Stimulated activated CD8-positive, alpha-beta memory T cell treated with anti-CD3 and anti-CD28 coated beads, Interleukin-7, amount 100 ng/mL, for 4 hours (primary cell): ENCODE data around the gene CXXC4.
A peak's percentile ranks its signal among the peaks of the same experiment; 100 is the strongest.

Source experiments
- DNase-seq, 2 donors: peaks; one replicate each; pipeline ENCODE4 v3.0.0-alpha.2; 2020; ENCODE audit warnings: low read depth in 2 of 2

The CXXC4 gene

DNA sequence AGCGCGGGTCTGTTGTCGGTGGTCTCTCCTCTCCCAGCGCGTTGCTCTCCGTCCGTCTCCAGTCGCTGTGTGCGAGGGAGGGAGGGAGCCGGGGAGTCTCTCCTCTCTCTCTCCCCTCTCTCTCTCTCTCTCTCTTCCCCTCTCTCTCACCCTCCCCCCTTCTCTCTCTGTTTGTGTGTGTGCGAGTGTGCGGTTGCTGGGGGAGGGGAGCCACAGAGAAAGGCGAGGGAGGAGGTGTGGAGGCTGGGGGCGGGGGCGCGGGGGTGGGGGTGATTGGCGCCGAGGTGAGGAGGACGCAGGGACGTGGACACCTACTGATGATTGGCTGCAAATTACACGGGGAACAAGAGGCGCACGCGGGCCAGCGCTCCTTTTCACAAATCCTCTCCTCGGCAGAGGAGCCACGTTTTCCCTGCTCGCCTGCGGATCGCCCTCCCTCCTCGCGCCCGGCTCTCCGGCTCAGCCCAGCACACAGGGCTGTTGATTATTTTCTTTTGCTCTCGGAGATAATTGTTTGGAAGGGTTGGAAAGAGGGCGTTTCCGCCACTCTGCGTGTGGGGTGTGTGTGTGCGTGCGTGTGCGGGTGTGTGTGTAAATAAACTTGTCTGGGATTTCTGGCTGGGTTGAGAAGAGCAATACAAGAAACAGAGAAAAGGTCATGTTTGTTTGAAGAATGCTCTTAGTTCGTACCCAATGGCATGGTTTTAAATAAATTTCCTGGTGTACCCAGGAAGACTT lies at the start of gene CXXC4:
Gene CXXC4 (minus strand): TSS at position 73 of the 738 bp plus-strand sequence. CDS start 3,092 bp downstream, outside the sequence.
- DNase-seq: peak in 1 of 2 donors; percentile 14

DNA sequence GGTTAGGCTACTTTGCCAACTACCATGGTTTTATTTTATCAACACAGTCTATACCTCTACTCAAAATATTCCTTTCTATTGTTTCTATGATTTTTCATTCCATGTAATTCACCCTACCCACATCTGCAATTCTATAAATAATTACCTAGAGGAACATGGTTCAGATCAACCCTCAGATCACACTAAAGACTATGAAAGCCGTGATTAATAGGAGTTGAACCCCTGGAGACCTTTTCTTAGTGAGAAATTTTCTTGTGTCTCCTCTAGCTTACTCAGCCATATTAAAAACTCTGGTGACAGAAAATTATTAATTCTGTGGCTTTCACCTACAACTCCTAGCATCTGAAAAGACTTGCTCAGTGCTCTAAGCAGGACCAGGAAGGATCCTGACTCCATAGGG lies 38.5 kb upstream of the CXXC4 start:
- no peak for DNase-seq

DNA sequence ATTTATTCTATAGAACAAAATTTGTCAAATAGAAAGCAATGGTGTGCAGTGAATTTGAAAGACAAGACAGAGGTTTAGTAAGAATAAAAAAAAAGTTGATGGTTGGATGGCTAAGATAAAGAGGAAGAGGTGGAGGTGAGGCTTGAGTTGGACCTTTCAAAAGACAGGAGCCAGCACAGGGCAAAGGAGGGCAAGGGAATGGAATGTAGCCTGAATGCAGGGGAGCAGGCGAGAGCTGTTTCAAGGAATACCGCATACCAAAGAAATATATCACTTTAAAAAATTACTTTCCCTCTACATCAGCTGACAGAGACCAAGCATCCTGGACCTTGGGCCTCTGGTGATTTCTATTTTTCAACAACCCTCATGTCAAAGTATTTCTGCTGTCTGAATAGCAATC lies 38.0 kb upstream of the CXXC4 start:
- no peak for DNase-seq

DNA sequence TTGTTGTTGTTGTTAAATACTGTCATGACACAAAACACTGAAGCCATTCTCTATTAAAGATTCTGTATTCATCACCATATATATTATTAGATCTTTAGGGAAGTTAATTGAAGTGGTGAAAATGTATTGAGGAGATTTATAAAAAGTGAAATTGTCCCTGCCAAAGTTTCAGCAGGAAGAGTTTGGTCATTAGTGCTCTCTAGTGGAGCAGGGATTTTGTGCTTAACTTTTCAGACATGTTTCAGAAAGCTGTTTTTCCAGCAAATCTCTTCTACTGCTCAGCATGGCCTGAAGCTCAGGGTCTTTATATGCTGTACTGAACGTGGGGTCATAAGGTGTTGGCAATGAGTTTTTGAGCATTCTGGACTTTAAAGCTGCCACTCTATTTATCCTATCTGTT lies 36.7 kb upstream of the CXXC4 start:
- DNase-seq: no peak

DNA sequence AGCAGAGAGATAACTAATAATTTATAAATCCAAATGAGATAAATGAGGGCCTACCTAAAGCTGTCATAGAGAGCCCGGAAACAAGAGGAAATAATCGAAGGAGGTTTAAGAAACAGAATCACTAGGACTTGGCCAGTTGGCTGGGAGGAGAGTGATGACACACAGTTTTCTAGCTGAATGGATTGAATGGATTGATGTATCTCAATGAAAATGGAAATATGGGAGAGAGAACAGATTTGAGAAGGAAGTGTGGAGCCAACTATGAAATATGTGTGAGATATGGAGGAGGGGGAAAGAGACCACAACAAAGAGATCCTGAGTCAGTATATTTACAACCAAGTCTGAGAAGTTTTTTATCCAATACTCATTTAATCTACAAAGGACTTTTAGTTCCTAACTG lies 35.7 kb upstream of the CXXC4 start:
- DNase-seq: no peak

DNA sequence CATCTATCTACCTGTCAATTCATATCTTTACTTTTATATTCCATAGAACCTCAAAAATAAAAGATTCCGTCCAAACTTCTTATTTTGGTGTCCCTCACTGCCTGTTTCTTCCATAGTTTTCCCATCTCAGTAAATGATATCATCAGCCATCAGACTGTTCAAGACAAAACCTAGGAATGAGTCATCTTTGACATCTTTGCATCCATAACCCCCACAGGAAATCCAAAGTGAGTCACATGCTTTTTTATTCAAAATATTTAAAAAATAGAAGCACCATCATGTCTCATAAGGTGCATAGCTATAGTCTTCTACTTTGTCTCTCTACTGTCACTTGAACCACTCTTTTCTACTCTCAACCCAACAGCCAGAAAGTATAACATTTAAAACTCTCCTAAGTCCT lies 29.9 kb upstream of the CXXC4 start:
- DNase-seq: no peak

DNA sequence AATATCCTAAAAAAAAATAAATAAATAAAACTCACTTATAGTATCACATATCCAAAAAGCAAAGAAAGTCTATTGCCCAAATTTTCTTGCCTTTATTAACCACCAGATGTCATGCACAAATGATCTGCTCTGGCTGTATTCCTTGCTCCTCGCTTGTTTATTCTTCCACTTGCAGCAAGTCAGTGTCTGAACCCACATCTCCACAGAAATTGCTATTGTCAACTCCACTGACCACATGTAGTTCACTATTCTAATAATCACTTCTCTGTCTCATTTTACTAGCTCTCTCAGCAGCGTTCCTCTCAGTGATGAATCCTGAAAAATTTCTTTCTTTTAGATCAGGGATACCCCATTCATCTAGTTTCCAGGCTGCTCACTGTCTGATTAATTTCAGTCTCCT lies 29.3 kb upstream of the CXXC4 start:
- no peak for DNase-seq

DNA sequence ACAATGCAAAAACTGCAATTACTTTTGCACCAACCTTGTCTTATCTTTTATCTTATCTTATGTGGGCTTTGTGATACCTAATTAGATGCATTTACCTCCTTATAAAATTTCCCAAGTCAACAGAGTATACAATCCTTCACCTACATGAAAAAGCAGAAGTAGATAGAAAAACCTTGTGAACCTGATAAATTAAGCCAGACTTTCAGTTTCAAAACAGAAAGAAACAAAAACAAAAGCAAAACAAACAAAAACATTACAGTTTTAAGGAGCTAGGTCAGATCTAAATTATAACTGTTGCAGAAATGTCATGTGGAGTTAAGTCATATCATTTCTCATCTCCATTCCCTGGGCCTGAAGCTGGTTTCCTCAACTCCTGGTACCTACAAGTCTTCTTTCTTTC lies 24.9 kb upstream of the CXXC4 start:
- no peak for DNase-seq

DNA sequence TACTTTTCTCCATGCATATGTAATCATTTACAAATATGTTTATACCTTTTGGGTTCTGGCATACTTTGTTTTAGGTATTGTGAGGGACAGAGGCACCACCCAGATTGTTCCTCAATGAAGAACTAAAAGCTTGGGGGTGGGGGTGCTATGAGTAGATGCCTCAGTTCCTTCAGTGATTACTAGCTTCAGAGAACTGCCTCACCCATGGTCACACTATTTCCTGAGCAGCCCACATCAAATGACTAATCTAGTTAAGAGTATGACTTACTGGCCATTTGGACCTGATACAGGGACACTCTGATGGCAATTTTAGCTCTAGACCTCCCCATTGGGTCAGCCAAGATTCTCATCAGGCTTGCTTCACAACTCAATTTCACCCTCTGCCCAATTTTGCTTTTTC lies 22.2 kb upstream of the CXXC4 start:
- DNase-seq: no peak

DNA sequence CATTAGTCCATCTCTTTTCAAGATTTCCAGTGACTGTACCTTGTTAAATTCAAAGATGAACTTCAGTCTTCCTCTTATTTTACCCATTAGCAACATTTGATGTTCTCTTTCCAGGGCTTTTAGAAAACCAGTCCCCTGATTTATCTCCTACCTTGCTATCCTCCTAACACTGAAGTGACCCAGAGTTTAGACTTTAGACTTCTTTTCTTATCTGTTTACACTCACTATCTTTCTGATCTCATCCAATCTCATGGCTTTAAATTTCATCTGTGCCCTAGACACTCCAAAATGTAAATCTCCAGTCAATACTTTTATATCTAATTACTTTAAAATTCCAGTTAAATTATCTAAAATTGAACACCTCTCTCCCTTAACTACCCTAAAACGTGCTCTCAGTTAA lies 13.5 kb upstream of the CXXC4 start:
- DNase-seq: no peak

DNA sequence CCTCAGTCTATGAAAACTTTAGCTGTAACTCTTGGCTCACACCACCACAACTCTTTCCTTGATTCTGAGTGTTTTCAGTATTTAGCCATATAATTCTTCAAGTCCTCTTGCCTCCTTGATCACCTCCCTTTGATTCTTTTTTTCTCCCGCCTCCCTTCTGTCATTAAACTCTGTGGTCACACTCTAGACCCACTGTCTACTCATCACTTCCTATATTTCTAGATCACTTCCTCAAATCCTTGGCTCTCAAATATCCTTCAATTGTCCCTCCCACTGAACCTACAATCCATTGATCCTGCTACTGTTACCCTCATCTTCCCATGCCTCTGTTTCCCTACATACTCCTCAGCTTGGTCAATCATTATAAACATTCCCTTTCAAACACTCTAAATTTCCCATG lies 12.4 kb upstream of the CXXC4 start:
- DNase-seq: no peak

DNA sequence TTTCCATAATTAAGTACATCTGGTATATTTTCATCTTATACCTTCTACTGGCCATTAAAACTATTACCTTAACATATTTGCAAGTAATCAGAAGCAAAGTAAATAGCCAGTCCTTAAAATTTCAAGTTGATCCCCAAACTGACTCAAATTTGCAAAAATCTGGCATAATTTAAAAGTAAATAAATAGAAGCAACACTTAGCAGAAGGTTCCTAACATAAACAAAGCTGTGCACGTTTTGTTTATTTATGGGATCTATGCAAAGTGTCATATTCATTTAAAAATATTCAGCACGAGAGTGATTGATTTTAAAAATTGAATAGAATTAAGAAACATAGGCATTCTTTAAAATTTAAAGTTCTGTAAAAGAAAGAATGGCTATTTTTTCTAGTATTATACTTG lies 9.8 kb upstream of the CXXC4 start:
- no peak for DNase-seq

DNA sequence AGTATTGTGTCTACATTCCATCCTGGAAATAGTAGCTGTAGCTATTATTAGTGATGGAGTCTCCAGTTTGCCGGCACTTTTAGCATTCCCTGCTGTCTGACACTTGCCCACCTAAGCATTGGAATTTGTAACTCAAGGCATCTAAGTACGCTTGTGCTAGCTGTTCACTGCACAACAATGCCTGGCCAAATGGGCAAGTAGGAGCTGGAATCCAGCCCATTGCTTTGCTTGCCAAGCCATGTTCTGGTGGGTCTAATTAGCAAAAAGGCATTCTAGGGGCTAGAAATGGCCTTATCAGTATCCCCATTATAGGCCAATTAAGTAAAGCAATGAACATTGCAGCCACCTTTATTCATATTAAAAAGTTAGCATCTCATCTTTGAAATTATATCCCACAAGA lies 7.8 kb upstream of the CXXC4 start:
- no peak for DNase-seq

DNA sequence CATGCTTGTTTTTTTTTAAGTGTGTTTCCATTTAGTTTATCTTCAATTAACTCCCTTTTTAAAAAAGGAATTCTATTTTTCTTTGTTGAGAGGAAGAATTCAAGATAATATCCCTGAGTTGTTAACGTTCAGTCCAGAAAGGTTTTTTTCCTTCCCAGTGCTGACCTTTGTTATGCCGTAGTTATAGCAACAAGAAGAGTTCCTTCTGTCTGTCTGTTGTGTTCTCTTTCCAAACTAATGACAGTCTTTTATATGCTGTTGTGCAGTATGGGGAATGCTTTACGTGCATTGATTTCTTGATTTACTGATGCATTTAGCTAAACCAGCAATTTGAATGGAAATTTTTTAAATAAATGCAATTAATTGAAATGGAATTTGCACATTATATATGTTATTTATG lies 6.6 kb upstream of the CXXC4 start:
- no peak for DNase-seq

DNA sequence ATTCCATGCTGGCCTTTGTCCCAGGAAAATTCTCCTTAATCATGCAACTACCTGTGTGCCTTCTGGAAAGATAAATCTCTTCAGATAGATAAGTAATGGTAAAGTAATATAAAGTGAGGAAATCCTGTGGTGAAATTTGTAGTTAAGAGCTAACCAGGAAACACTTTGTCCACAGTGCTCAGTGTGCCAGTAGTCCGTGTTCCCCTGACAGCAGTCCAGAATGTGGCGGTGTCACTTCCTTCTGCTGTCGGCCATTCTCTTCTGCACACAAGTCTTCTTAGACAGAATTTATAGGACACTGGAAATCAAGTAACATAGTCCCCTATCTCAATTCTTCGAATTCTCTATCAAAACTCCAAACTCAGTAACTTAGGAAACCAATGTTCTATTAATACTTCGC lies 5.7 kb upstream of the CXXC4 start:
- DNase-seq: no peak

DNA sequence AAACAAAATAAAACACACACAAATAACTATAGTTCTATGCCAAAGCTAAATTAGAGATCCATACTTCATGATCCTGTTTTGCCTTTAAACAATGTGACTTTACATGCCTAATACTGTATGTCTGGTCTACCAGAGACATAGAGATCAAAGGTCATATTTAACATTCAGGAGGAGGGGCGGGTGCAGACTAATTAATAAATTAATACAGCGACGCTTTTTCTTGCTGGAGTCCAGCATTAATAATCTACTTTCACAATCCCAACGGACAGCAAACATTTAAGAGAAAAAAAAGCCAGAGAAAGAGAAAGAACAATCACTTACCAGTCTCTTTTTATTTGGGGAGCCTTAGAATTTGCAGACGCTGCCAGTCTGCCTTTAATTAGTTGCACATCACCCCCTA lies 509 bp downstream of the CXXC4 start:
- no peak for DNase-seq

DNA sequence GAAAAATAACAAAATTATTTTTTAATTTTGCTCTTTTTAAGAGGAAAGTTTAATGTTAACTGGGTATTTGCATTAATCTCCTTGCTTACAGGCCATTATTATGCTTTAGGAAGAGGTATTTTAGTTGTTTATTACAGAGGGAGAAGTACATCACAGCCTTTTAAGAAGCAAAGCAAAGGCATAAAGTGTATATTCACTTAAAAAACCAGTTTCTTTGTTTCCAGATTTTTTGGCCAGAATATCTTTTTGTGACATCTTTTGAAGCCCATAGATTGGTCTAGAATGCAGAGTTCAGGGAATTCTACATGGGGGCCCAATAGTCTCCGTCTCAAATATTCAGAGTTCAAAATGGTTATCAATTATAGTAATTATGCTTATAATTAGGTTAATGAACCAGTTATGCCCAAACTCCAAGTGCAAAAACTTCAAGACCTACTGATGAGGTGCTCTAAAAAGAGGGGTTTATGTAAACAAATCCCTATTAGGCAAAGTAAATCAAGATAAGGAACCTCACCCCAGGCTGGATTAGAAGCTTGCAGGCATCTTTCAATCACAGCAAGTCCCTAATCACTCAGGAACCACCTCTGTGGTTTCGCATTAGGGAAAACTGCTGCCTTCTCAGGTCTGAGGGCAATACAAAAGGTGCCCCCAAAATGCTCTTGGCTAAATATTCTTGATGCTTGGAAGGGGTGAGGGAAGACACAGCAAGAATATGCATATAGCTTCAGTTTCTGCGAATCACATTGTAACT lies 1.4 kb downstream of the CXXC4 start:
- no peak for DNase-seq

DNA sequence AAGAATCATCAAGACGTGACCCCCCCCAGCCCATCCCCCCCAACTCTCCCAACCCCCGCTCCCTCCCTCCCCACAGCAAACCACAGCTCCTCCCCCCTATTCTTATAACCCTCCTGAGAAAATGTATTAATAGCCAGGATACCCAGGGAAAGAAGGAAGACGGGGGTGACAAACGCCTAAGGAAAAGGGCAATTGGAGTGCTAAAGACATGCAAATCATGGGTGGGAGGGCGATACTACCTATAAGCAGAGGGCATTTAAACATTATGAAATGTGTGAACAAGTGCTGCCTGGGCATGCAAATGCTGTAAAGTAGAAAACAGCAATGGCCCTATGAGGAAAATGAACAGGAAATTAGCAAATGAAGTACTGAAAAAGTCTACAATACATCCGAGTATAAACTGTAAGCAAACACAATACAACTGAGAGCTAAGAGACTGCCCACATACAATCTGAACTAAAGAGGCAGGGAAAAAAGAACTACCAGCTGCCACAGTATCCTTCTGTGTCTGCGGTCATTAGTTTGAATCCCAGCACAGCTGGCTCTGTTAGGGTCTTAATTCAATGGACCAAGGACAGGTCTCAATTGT lies 2.4 kb downstream of the CXXC4 start:
- no peak for DNase-seq

DNA sequence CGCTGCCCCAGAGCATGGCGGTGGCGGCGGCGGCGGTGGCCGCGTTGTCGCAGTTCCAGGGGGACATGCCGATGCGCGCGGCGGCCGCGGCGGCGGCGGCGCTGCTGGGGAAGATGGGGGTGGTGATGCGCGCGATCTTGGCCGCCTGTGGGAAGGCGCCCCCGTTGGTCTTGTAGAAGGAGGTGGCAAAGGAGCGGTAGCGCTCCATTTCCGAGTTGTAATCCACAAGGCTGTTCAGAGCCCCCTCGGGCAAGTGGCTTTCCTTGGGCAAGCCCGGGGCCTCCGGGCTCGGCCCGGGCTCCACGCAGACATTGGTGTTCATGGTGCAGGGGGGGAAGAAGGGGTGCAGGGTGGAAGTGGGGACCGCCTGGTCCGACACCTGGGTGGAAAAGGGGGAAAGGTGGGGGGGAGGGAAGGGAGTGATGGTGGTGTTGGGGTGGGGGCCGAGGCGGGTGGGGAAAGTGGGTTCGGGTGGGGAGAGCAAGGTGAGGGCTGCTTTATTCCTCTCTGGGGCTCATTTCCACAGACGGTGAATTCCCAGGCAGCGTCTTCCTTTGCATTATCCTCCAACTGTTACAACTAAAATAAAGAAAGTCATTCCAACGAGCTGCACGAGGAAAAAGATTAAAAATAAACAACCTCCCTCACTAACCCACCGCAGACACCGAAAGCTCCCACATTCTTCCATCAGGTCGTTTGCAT lies 3.1 kb downstream of the CXXC4 start:
- DNase-seq: peak in 1 of 2 donors; percentile 46

DNA sequence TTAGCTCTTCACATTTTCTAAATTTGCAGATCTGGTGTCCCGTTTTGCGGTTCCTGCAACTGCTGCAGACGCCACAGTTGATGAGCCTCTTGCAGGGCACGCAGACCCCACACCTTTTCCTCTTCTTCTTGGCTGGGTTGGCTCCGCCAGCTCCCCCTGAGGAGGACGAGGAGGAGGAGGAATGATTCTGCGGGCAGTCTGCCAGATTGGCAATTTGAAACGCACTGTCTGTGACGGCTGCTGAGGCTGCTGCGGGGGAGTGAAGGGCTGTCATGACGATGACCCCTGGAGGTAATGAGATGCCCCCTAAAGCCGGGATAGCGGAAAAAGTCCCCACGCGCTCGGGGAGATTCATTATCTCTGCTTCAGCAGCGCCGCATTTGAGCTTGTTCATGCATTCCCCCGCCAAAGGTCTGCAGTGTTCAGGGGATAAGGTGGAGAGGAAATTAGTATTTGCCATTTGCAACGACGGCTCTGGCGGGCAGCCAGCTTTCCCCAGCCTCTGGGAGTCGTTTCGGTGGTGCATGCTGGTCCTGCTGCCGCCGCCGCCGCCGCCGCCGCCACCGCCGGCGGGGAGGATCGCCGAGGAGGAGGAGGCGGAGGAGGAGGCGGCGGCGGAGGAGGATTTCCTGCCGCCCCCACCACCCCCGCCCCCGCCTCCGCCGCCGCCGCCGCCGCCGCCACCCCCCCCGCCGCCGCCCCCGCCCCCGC lies 3.8 kb downstream of the CXXC4 start:
- DNase-seq: peak in 1 of 2 donors; percentile 48

DNA sequence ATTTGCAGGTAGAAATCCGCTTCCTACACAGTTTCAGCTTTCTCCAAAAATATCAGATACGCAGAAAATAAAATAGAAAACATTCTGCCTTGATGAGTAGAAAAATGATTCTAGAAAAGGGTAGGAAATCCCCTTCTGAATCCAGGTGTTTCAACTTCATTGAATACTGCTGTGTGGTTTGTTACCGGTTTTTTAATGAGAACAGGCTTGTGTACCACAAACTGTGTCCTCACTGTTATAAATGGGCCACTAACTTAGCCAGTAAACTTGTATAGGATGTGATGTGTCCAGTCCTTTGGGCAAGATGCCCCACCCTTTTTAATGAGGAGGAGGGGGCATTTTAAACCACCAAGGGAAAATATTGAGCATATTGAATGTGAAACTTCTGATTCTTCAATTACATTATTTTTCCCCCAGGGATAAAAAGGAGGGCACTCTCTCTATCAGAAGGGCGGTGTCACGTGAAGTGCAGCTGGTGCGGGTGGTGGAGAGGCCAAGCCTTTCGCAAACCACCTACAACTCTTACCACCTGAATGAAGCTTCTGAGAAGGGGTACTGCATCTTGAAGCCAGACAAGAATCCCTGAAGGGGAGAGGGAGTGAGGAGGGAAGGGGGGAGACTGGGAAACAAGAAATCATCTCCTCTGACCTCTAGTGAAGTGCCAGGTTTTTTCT lies 4.5 kb downstream of the CXXC4 start:
- DNase-seq: no peak
